HG02943 (cell line): ENCODE results near the gene ADI1.

Experiments used
- ATAC-seq: cut with Tn5 transposase; IDR thresholded peaks from one replicate; pipeline ENCODE4 v1.9.1; 2021; ENCODE audit warnings: mild to moderate bottlenecking, low read depth, moderate library complexity; ENCODE audit not compliant: unreplicated experiment

Gene ADI1

DNA sequence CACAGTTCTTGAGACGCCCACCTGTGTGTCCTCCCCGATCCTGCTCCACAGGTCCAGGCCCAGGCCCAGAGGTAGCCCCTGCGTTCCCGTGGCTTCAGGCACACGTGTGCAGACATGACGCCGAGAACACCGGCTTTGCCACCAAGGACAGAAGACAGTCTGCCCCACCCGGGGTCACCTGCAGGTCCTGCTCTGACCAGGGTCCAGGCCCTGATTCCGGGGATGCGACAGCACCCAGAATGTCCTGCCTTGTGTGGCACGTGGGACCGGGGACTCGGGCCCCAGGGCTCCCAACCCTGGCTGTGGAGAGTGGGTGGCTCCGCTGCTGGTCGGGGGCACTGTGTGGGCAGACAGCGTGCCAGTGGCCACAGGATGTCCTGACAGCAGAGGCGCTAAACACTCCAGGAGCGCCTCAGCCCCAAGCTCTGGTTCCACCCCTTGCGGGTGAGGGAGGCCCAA lies 36.9 kb downstream of the ADI1 start:
- no peak for ATAC-seq

GRCh38 chr2:3481736-3482362 lies 37.5 kb downstream of the ADI1 start:
- no peak for ATAC-seq

DNA sequence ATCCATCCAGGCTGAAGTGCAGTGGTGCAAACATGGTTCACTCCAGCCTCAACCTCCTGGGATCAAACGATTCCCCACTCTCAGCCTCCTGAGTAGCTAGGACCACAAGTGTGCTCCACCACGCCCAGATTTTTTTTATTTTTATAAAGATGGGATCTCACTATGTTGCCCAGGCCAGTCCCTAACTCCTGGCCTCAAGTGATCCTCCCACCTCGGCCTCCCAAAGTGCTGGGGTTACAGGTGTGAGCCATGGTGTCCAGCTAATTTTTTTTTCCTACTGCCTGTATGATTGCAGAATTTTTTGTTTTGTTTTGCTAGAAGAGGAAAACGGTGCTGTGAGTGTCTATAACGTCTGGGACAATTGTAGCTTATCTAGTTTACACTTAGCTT lies 38.3 kb downstream of the ADI1 start:
- ATAC-seq = no peak

- ATAC-seq = no peak
These were observed 38.9 kb downstream of the ADI1 start for GRCh38 chr2:3480352-3481010.

- ATAC-seq = no peak
These were observed 39.7 kb downstream of the ADI1 start for GRCh38 chr2:3479430-3480320.

DNA sequence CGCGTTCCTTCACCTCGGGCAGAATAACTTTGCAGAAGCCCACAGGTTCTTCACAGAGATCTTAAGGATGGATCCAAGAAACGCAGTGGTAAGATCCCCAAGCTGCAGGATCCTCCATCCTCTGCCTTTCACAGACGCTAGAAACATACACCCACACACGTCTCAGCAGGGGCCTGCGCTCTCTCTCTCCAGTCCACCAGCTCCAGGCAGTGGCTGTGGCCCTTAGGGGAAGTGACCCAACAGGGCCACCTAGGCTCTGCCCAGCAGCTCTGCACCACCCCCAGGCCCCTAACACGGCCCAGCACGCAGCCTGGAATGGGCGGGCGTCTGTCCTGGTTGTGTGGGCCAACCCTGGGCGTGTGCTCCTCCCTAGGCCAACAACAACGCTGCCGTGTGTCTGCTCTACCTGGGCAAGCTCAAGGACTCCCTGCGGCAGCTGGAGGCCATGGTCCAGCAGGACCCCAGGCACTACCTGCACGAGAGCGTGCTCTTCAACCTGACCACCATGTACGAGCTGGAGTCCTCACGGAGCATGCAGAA lies 40.4 kb downstream of the ADI1 start:
- ATAC-seq = no peak

GRCh38 chr2:3476985-3477327 lies 42.4 kb downstream of the ADI1 start:
- no peak for ATAC-seq

GRCh38 chr2:3476321-3476984 lies 42.9 kb downstream of the ADI1 start:
- no peak for ATAC-seq

DNA sequence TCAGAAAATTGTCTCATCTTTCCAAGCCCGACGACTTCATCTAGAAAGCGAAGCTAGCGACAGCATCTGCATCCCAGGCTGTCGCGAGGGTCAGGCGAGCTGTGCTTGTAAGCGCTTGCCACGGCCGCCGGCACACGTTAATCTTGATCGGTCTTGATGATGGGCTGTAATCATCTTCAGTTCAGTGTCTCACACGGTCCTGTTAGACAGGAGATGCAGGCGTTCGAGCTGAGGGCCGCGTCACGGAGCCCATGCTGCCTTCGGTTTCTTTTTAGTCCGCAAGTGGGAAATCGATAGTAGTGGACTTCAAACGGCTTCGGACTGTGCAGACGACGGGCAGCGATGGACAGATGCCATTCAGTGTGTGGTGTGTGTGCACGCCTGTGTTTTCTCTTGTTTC lies 43.6 kb downstream of the ADI1 start:
- ATAC-seq = no peak

GRCh38 chr2:3472966-3473365 lies 46.4 kb downstream of the ADI1 start:
- no peak for ATAC-seq

DNA sequence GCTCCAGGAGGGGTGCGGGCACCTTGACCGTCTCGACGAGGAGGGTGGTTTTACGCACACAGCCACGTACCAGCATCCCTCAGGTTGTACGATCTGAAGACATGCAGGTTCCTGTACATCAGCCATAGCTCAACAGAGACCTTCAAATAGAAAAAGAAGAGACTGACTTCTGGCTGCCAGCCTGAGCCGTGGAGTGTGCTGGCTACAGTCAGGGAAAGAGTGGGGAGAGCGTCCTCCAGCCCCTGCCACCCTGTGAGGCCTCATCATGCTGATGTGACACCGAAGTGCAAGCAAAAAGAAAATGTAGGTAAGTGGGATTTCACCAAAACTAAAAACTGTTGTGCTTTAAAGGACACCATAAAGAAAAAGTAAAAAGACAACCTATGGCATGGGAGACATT lies 47.0 kb downstream of the ADI1 start:
- ATAC-seq = no peak

- no peak for ATAC-seq
These were observed 48.2 kb downstream of the ADI1 start for GRCh38 chr2:3470856-3471737.

DNA sequence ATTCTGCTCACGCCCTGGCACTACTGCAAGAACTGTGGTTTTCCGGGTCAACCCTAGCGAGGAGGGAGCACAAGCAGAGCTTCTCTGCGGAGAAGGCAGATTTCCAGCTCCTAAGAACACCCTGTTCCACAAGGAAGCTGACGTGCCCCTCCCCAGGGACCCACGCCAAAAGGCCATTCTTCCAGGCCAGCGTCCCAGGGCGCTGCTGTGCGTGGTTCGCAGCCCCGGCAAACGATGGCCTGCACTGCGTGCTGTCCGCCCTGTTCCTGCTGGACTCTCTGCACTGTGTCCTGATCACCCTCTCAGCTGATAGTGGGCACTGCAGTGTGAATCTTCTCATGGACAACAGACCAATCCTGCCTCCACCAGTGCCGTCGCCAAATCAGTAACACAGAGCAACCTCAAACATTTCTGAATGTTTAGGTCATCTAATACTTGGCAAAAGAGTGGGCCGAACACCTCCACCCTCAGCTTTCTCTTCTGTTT lies 49.1 kb downstream of the ADI1 start:
- no peak for ATAC-seq

DNA sequence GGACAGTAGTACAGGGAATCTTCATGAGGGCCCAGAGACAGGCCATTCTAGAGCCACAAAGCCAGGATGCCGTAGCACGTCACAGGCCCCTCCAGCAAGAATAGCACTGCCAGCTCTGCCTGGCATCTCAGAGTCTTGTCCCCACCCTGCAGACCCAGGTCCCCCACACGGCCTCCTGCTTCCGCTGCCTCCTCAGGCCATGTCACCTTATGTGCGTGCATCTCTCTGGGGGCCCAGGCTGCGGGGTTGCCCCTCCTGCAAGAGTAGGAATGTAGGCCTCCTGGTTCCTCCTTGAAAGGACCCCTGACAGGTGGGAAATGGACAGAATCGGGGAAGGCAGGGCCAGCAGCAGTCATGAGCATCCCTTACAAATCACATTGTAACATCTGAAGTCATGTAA lies 49.8 kb downstream of the ADI1 start:
- ATAC-seq = no peak

- no peak for ATAC-seq
These were observed 50.9 kb downstream of the ADI1 start for GRCh38 chr2:3468296-3468988.

DNA sequence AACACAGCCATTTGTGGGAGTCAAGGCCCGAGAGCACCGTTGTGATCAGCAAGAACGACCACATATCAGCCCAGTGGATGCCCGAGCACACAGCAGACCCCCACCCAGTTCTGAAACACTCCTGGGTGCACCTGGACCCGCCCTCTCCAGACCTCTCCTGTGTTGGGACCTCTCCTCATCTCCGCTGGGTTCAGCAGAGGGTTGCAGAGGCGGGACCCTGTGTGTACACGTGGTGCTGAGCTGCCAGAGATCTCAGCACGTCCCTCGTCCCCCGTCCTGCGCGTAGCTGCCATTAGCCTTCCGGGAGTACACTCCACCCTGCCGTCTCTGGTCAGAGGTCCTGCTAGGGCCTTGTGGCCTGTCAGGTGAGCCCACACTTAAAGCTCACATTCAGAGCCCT lies 51.7 kb downstream of the ADI1 start:
- no peak for ATAC-seq

DNA sequence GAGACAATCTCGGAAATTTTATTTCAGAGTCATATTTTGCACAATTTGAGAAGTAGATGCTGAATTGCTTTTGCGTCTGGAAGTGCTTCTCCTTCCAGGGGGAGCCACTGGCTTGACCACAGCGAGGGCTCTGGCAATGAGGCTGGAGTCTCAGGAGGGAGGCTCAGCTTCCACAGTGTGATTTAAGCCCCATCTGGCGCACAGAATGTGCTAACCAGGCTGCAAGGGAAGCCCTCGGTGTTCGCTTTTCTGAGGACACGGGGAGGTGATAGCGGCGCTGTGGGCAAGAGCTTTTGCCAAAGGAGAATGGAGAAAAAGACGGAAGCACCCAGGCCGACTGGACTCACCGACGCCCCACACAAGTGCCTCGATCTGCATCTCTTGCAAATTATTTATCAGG lies 52.4 kb downstream of the ADI1 start:
- no peak for ATAC-seq

GRCh38 chr2:3466482-3466863 lies 52.9 kb downstream of the ADI1 start:
- ATAC-seq = no peak

- no peak for ATAC-seq
These were observed 53.4 kb downstream of the ADI1 start for GRCh38 chr2:3465844-3466481.
